GM23338 (cell line): Measurements from ENCODE around the gene CDK16. TPM values are rescaled to one million over a fixed set of nuclear protein-coding genes. Genes with fewer than 3 reads are reported as not detected.

Experiments used
- ATAC-seq: fragments of 200-7000 bp; cut with Tn5 transposase; 3 replicates; pipeline ENCODE4 v1.9.1; 2020
- DNase-seq: peaks from one replicate; pipeline ENCODE4 v3.0.0-alpha.2; 2015; ENCODE audit warnings: low spot score
- H2AFZ ChIP-seq: fragments of 200-600 bp; sonication (generic); 2 replicates; pipeline ENCODE4 v1.8.0; 2016; ENCODE audit warnings: antibody characterized with exemption, mild to moderate bottlenecking, moderate library complexity
- H3F3A ChIP-seq: fragments of 200-600 bp; sonication (generic); replicated peaks from 2 replicates; pipeline ENCODE4 v1.8.0; 2017; ENCODE audit warnings: antibody characterized with exemption, mixed run types, low read depth
- H3K27ac ChIP-seq: fragments of 200-600 bp; sonication (generic); 2 replicates; pipeline ENCODE4 v1.6.1; 2016; ENCODE audit warnings: low read depth
- H3K27me3 ChIP-seq: fragments of 200-600 bp; sonication (generic); 2 replicates; pipeline ENCODE4 v1.8.0; 2016; ENCODE audit warnings: mild to moderate bottlenecking, mixed run types, moderate library complexity; ENCODE audit not compliant: insufficient read depth
- H3K36me3 ChIP-seq: fragments of 200-600 bp; sonication (generic); 2 replicates; pipeline ENCODE4 v1.8.0; 2016; ENCODE audit warnings: mild to moderate bottlenecking; ENCODE audit not compliant: insufficient read depth
- H3K4me1 ChIP-seq: fragments of 200-600 bp; sonication (generic); 2 replicates; pipeline ENCODE4 v1.8.0; 2016; ENCODE audit warnings: mild to moderate bottlenecking, moderate library complexity; ENCODE audit not compliant: insufficient read depth
- H3K4me2 ChIP-seq: fragments of 200-600 bp; sonication (generic); 2 replicates; pipeline ENCODE4 v1.7.1; 2017; ENCODE audit warnings: mixed run types
- H3K4me3 ChIP-seq: fragments of 200-600 bp; sonication (generic); 2 replicates; pipeline ENCODE4 v1.6.1; 2016; ENCODE audit warnings: mixed run types
- H3K79me2 ChIP-seq: fragments of 200-600 bp; sonication (generic); replicated peaks from 2 replicates; pipeline ENCODE4 v1.8.0; 2017; ENCODE audit warnings: mild to moderate bottlenecking; ENCODE audit not compliant: insufficient read depth
- H3K9me2 ChIP-seq: fragments of 200-600 bp; sonication (generic); 2 replicates; pipeline ENCODE4 v1.8.0; 2017; ENCODE audit not compliant: insufficient read depth
- H4K20me1 ChIP-seq: fragments of 200-600 bp; sonication (generic); replicated peaks from 2 replicates; pipeline ENCODE4 v1.8.0; 2017; ENCODE audit warnings: mild to moderate bottlenecking; ENCODE audit not compliant: insufficient read depth
- H3K27ac Mint-ChIP-seq: 2 replicates; pipeline ENCODE4 v1.8.0; 2020; ENCODE audit warnings: inconsistent platforms, mild to moderate bottlenecking, moderate library complexity, mixed read lengths
- H3K27me3 Mint-ChIP-seq: 3 replicates; pipeline ENCODE4 v1.8.0; 2022; ENCODE audit warnings: low read depth, mild to moderate bottlenecking, moderate library complexity, mixed read lengths, inconsistent platforms; ENCODE audit not compliant: insufficient read depth, poor library complexity
- H3K36me3 Mint-ChIP-seq: 3 replicates; pipeline ENCODE4 v1.8.0; 2021; ENCODE audit warnings: low read depth, mild to moderate bottlenecking, inconsistent platforms, moderate library complexity, mixed read lengths
- H3K4me1 Mint-ChIP-seq: 3 replicates; pipeline ENCODE4 v1.8.0; 2020; ENCODE audit warnings: mild to moderate bottlenecking, inconsistent platforms, mixed read lengths
- H3K4me3 Mint-ChIP-seq: 3 replicates; pipeline ENCODE4 v1.8.0; 2021; ENCODE audit warnings: moderate library complexity, mild to moderate bottlenecking, inconsistent platforms, mixed read lengths
- H3K9me3 Mint-ChIP-seq: 3 replicates; pipeline ENCODE4 v1.8.0; 2020; ENCODE audit warnings: moderate library complexity, mild to moderate bottlenecking, inconsistent platforms, mixed read lengths
- CREB1 ChIP-seq: fragments of 250-450 bp; sonication (Bioruptor Pico); IDR thresholded peaks from 2 replicates; pipeline ENCODE4 v1.5.0; 2020; ENCODE audit warnings: low read depth, mild to moderate bottlenecking, moderate library complexity
- JUNB ChIP-seq: IDR thresholded peaks from one replicate; pipeline ENCODE4 v1.6.1; 2016; ENCODE audit warnings: antibody characterized with exemption; ENCODE audit not compliant: unreplicated experiment
- NANOG ChIP-seq: IDR thresholded peaks from 2 replicates; pipeline ENCODE4 v1.6.1; 2016; ENCODE audit warnings: antibody characterized with exemption, borderline replicate concordance
- POLR2AphosphoS5 ChIP-seq: IDR thresholded peaks from 2 replicates; pipeline ENCODE4 v1.6.1; 2016; ENCODE audit warnings: antibody characterized with exemption, low read depth
- STAT1 ChIP-seq: IDR thresholded peaks from one replicate; pipeline ENCODE4 v1.6.1; 2016; ENCODE audit warnings: antibody characterized with exemption; ENCODE audit not compliant: unreplicated experiment
- ZNF331 ChIP-seq: fragments of 250-450 bp; sonication (Bioruptor Pico); IDR thresholded peaks from 2 replicates; pipeline ENCODE4 v1.5.0; 2020; ENCODE audit warnings: low read depth, mild to moderate bottlenecking, moderate library complexity
- polyA plus RNA-seq: library from polyadenylated mRNA; unstranded; fragments of >200 nt; fragmentation: Nextera tagmentation; extraction: Ambion mirVana; gene quantifications from 2 replicates; pipeline ENCODE4 v1.2.1, GENCODE V29; 2016
- total RNA-seq: library from RNA; depleted of rRNA; stranded (reverse); fragments of >200 nt; shearing (Covaris generic); gene quantifications from 2 replicates; pipeline ENCODE4 v1.2.3, GENCODE V29; 2014
- TF ChIP-seq, protein P1 (sequence below): fragments of 250-450 bp; sonication (Bioruptor Pico); IDR thresholded peaks from 2 replicates; pipeline ENCODE4 v1.5.0; 2020; ENCODE audit warnings: mild to moderate bottlenecking, moderate library complexity

CDK16 gene
- total and polyA plus RNA-seq, 2 experiments from 2014 or later, result 58.9 to 158 TPM

DNA sequence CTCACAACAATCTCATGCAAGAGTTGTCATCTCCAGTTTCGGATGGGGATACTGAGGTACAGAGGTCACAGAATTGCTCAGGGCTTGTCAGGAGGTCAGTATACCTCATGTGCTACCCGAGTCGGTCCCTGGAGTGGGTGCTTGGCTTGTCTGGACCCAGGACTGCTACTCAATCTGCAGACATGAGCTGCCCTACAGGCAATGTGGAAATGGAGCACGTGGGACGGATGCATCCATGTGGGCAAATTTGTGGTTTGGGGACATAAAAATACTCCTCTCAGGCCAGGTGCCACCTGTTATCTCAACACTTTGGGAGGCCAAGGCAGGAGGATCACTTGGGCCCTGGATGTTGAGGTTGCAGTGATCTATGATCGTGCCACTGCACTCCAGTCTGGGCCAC lies 30.1 kb downstream of the CDK16 start:
- H3K27me3 Mint-ChIP-seq, result peaks cover 7% of the 10 kb centered on the region
- H3K9me2 ChIP-seq, result no peaks in the 10 kb centered on the region
- H3K27me3 ChIP-seq, result no peaks in the 10 kb centered on the region
- no peak overlapping the region for H2AFZ ChIP-seq
- H3K9me3 Mint-ChIP-seq, result no peaks in the 10 kb centered on the region
- no peak overlapping the region for H3K4me3 ChIP-seq
- no peak for TF ChIP-seq POLR2AphosphoS5
- TF ChIP-seq, protein P1, sequence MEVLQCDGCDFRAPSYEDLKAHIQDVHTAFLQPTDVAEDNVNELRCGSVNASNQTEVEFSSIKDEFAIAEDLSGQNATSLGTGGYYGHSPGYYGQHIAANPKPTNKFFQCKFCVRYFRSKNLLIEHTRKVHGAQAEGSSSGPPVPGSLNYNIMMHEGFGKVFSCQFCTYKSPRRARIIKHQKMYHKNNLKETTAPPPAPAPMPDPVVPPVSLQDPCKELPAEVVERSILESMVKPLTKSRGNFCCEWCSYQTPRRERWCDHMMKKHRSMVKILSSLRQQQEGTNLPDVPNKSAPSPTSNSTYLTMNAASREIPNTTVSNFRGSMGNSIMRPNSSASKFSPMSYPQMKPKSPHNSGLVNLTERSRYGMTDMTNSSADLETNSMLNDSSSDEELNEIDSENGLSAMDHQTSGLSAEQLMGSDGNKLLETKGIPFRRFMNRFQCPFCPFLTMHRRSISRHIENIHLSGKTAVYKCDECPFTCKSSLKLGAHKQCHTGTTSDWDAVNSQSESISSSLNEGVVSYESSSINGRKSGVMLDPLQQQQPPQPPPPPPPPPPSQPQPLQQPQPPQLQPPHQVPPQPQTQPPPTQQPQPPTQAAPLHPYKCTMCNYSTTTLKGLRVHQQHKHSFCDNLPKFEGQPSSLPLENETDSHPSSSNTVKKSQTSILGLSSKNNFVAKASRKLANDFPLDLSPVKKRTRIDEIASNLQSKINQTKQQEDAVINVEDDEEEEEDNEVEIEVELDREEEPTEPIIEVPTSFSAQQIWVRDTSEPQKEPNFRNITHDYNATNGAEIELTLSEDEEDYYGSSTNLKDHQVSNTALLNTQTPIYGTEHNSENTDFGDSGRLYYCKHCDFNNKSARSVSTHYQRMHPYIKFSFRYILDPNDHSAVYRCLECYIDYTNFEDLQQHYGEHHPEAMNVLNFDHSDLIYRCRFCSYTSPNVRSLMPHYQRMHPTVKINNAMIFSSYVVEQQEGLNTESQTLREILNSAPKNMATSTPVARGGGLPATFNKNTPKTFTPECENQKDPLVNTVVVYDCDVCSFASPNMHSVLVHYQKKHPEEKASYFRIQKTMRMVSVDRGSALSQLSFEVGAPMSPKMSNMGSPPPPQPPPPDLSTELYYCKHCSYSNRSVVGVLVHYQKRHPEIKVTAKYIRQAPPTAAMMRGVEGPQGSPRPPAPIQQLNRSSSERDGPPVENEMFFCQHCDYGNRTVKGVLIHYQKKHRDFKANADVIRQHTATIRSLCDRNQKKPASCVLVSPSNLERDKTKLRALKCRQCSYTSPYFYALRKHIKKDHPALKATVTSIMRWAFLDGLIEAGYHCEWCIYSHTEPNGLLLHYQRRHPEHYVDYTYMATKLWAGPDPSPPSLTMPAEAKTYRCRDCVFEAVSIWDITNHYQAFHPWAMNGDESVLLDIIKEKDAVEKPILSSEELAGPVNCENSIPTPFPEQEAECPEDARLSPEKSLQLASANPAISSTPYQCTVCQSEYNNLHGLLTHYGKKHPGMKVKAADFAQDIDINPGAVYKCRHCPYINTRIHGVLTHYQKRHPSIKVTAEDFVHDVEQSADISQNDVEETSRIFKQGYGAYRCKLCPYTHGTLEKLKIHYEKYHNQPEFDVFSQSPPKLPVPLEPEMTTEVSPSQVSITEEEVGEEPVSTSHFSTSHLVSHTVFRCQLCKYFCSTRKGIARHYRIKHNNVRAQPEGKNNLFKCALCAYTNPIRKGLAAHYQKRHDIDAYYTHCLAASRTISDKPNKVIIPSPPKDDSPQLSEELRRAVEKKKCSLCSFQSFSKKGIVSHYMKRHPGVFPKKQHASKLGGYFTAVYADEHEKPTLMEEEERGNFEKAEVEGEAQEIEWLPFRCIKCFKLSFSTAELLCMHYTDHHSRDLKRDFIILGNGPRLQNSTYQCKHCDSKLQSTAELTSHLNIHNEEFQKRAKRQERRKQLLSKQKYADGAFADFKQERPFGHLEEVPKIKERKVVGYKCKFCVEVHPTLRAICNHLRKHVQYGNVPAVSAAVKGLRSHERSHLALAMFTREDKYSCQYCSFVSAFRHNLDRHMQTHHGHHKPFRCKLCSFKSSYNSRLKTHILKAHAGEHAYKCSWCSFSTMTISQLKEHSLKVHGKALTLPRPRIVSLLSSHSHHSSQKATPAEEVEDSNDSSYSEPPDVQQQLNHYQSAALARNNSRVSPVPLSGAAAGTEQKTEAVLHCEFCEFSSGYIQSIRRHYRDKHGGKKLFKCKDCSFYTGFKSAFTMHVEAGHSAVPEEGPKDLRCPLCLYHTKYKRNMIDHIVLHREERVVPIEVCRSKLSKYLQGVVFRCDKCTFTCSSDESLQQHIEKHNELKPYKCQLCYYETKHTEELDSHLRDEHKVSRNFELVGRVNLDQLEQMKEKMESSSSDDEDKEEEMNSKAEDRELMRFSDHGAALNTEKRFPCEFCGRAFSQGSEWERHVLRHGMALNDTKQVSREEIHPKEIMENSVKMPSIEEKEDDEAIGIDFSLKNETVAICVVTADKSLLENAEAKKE (CRISPR knock-in tag), result no peak
- TF ChIP-seq CREB1, result no peak
- H3K27ac Mint-ChIP-seq, result no peak overlapping the region
- no peaks in the 10 kb centered on the region for H3K4me1 ChIP-seq
- DNase-seq (no peak), ATAC-seq (no peak)
- H3K79me2 ChIP-seq, result no peaks in the 10 kb centered on the region
- no peaks in the 10 kb centered on the region for H3F3A ChIP-seq
- H3K4me3 Mint-ChIP-seq, result no peak overlapping the region
- no peak overlapping the region for H3K27ac ChIP-seq
- H3K36me3 Mint-ChIP-seq, result peaks cover 41% of the 10 kb centered on the region
- H3K4me1 Mint-ChIP-seq, result no peaks in the 10 kb centered on the region
- no peak overlapping the region for H3K4me2 ChIP-seq
- no peaks in the 10 kb centered on the region for H3K36me3 ChIP-seq
- H4K20me1 ChIP-seq, result no peaks in the 10 kb centered on the region

DNA sequence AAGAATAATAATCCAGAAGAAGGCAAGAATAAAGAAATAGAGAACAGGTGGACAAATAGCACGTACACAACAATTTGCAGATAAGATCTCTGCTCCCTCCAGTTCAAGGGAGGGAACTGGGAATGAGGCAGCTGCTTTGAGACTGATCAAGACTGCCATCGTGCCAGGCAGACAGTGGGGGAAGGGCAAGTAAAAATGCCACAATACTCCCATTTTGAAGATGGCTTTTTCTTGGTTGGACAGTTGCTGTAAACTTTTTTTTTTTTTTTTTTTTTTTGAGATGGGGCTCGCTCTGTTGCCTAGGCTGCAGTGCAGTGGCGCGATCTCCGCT lies 31.5 kb downstream of the CDK16 start:
- Histone ChIP-seq H3K4me1 (no peaks in the 10 kb centered on the region), H3K4me2 (no peak overlapping the region), H3K9me2 (no peaks in the 10 kb centered on the region), H3K36me3 (no peaks in the 10 kb centered on the region), H2AFZ (no peak overlapping the region), H3K27ac (no peak overlapping the region), H3K27me3 (no peaks in the 10 kb centered on the region), H3F3A (no peaks in the 10 kb centered on the region), H4K20me1 (no peaks in the 10 kb centered on the region), H3K4me3 (no peak overlapping the region), H3K79me2 (no peaks in the 10 kb centered on the region)
- no peak overlapping the region for H3K27ac Mint-ChIP-seq
- H3K4me1 Mint-ChIP-seq, result no peaks in the 10 kb centered on the region
- peaks cover 31% of the 10 kb centered on the region for H3K36me3 Mint-ChIP-seq
- H3K4me3 Mint-ChIP-seq, result no peak overlapping the region
- no peak for DNase-seq
- H3K27me3 Mint-ChIP-seq, result peaks cover 5% of the 10 kb centered on the region
- no peaks in the 10 kb centered on the region for H3K9me3 Mint-ChIP-seq
- ATAC-seq, result no peak
- no peak for TF ChIP-seq NANOG
- TF ChIP-seq, protein P1 (CRISPR knock-in tag), result no peak
- no peak for TF ChIP-seq STAT1
- no peak for TF ChIP-seq ZNF331
- TF ChIP-seq JUNB, result no peak
